Effector memory CD8-positive, alpha-beta T cell (primary cell): ENCODE measurements around the gene TRAK1.
"Not testable (repeated sequence)": the region's sequence is repeated elsewhere in the genome, so short reads cannot be mapped to it uniquely, and the experiment has no call there.

ENCODE experiments used
- ATAC-seq: fragments of 150-1000 bp; cut with Tn5 transposase; replicated peaks from 2 replicates; pipeline ENCODE4 v1.10.0; 2021; ENCODE audit warnings: mild to moderate bottlenecking, moderate library complexity
- DNase-seq, 3 experiments: peaks; one replicate each; pipeline ENCODE4 v3.0.0; 2021
- H3K27ac Mint-ChIP-seq, 2 donors: one replicate each; pipeline ENCODE4 v1.8.0; 2022; ENCODE audit warnings: mild to moderate bottlenecking in 2 of 2, mixed read lengths in 2 of 2, moderate library complexity in 2 of 2
- H3K27me3 Mint-ChIP-seq, 2 donors: one replicate each; pipeline ENCODE4 v1.8.0; 2022; ENCODE audit warnings: mixed read lengths in 2 of 2
- H3K36me3 Mint-ChIP-seq: one replicate; pipeline ENCODE4 v1.8.0; 2022; ENCODE audit warnings: mild to moderate bottlenecking, moderate library complexity, mixed read lengths; ENCODE audit not compliant: insufficient read depth
- H3K4me1 Mint-ChIP-seq, 2 donors: one replicate each; pipeline ENCODE4 v1.8.0; 2022; ENCODE audit warnings: low read depth in 2 of 2, mixed read lengths in 2 of 2
- H3K4me3 Mint-ChIP-seq, 2 donors: one replicate each; pipeline ENCODE4 v1.8.0; 2022; ENCODE audit warnings: mild to moderate bottlenecking in 2 of 2, mixed read lengths in 2 of 2, moderate library complexity in 2 of 2
- H3K9me3 Mint-ChIP-seq, 2 donors: one replicate each; pipeline ENCODE4 v1.8.0; 2022; ENCODE audit warnings: mixed read lengths in 2 of 2

TRAK1 gene

GRCh38 chr3:42095540-42095939 lies 4.4 kb downstream of the TRAK1 start:
- Mint-ChIP-seq H3K9me3 (no peaks in the 10 kb centered on the region), H3K4me3 (no peak overlapping the region), H3K27ac (no peak overlapping the region), H3K27me3 (no peaks in the 10 kb centered on the region), H3K36me3 (peaks cover 9% of the 10 kb centered on the region), H3K4me1 (peaks cover 20 to 24% of the 10 kb centered on the region in 2 donors)
- ATAC-seq (no peak), DNase-seq (no peak)

- ATAC-seq (no peak), DNase-seq (no peak)
- Mint-ChIP-seq H3K4me1 (peaks cover 8 to 12% of the 10 kb centered on the region in 2 donors), H3K27ac (no peak overlapping the region), H3K27me3 (no peaks in the 10 kb centered on the region), H3K4me3 (no peak overlapping the region), H3K36me3 (peaks cover 4% of the 10 kb centered on the region), H3K9me3 (no peaks in the 10 kb centered on the region)
Observed at GRCh38 chr3:42096796-42097565, 5.8 kb downstream of the TRAK1 start.

- peak overlapping the region; percentile 0 to 61 for H3K27ac Mint-ChIP-seq
- no peaks in the 10 kb centered on the region for H3K9me3 Mint-ChIP-seq
- no peaks in the 10 kb centered on the region for H3K27me3 Mint-ChIP-seq
- no peak for ATAC-seq
- H3K4me1 Mint-ChIP-seq = peaks cover 4 to 6% of the 10 kb centered on the region in 2 donors
- DNase-seq = no peak
- peaks cover 3% of the 10 kb centered on the region for H3K36me3 Mint-ChIP-seq
- no peak overlapping the region for H3K4me3 Mint-ChIP-seq
Observed at GRCh38 chr3:42097566-42097946, 6.4 kb downstream of the TRAK1 start.

- ATAC-seq (no peak), DNase-seq (no peak)
- Mint-ChIP-seq H3K27ac (peak overlapping the region; percentile 0 to 61), H3K27me3 (no peaks in the 10 kb centered on the region), H3K4me1 (peaks cover 4 to 6% of the 10 kb centered on the region in 2 donors), H3K36me3 (peaks cover 3% of the 10 kb centered on the region), H3K9me3 (no peaks in the 10 kb centered on the region), H3K4me3 (no peak overlapping the region)
Observed at GRCh38 chr3:42098171-42098570, 7.0 kb downstream of the TRAK1 start.

- Mint-ChIP-seq H3K9me3 (no peaks in the 10 kb centered on the region), H3K27me3 (no peaks in the 10 kb centered on the region), H3K4me3 (no peak overlapping the region), H3K4me1 (peaks cover 4 to 6% of the 10 kb centered on the region in 2 donors), H3K27ac (peak overlapping the region in 1 of 2 donors; percentile 0), H3K36me3 (no peaks in the 10 kb centered on the region)
- no peak for DNase-seq
- ATAC-seq = no peak
Observed at GRCh38 chr3:42099020-42099765, 8.0 kb downstream of the TRAK1 start.

- Mint-ChIP-seq H3K36me3 (no peaks in the 10 kb centered on the region), H3K27me3 (no peaks in the 10 kb centered on the region), H3K27ac (no peak overlapping the region), H3K4me1 (peaks cover 4 to 11% of the 10 kb centered on the region in 2 donors), H3K9me3 (no peaks in the 10 kb centered on the region), H3K4me3 (no peak overlapping the region)
- no peak for DNase-seq
- ATAC-seq = no peak
Observed at GRCh38 chr3:42101048-42101447, 9.9 kb downstream of the TRAK1 start.

- H3K4me1 Mint-ChIP-seq = peaks cover 4 to 11% of the 10 kb centered on the region in 2 donors
- no peak overlapping the region for H3K4me3 Mint-ChIP-seq
- no peaks in the 10 kb centered on the region for H3K9me3 Mint-ChIP-seq
- H3K27ac Mint-ChIP-seq = no peak overlapping the region
- ATAC-seq (no peak), DNase-seq (no peak)
- no peaks in the 10 kb centered on the region for H3K36me3 Mint-ChIP-seq
- no peaks in the 10 kb centered on the region for H3K27me3 Mint-ChIP-seq
Observed at GRCh38 chr3:42101481-42101880, 10.3 kb downstream of the TRAK1 start.

GRCh38 chr3:42102571-42102970 lies 11.4 kb downstream of the TRAK1 start:
- Mint-ChIP-seq H3K36me3 (no peaks in the 10 kb centered on the region), H3K4me3 (no peak overlapping the region), H3K9me3 (no peaks in the 10 kb centered on the region), H3K27ac (no peak overlapping the region), H3K27me3 (no peaks in the 10 kb centered on the region), H3K4me1 (peaks cover 4 to 11% of the 10 kb centered on the region in 2 donors)
- DNase-seq (no peak), ATAC-seq (no peak)

- not testable (repeated sequence) for DNase-seq, H3K27me3 Mint-ChIP-seq, H3K9me3 Mint-ChIP-seq, H3K27ac Mint-ChIP-seq, H3K4me1 Mint-ChIP-seq, H3K36me3 Mint-ChIP-seq, ATAC-seq, H3K4me3 Mint-ChIP-seq
Observed at GRCh38 chr3:42103921-42104665, 12.9 kb downstream of the TRAK1 start.

GRCh38 chr3:42105994-42106393 lies 14.8 kb downstream of the TRAK1 start:
- not testable (repeated sequence) for DNase-seq, H3K27ac Mint-ChIP-seq, H3K36me3 Mint-ChIP-seq, H3K27me3 Mint-ChIP-seq, H3K4me3 Mint-ChIP-seq, H3K9me3 Mint-ChIP-seq, H3K4me1 Mint-ChIP-seq, ATAC-seq

- DNase-seq (no peak), ATAC-seq (no peak)
- Mint-ChIP-seq H3K36me3 (no peaks in the 10 kb centered on the region), H3K27ac (no peak overlapping the region), H3K4me1 (peaks cover 0 to 8% of the 10 kb centered on the region in 2 donors), H3K4me3 (no peak overlapping the region), H3K9me3 (no peaks in the 10 kb centered on the region), H3K27me3 (no peaks in the 10 kb centered on the region)
Observed at GRCh38 chr3:42106646-42107045, 15.5 kb downstream of the TRAK1 start.

- ATAC-seq (no peak), DNase-seq (no peak)
- Mint-ChIP-seq H3K27me3 (no peaks in the 10 kb centered on the region), H3K36me3 (no peaks in the 10 kb centered on the region), H3K9me3 (no peaks in the 10 kb centered on the region), H3K4me1 (peaks cover 3 to 4% of the 10 kb centered on the region in 2 donors), H3K4me3 (no peak overlapping the region), H3K27ac (no peak overlapping the region)
Observed at GRCh38 chr3:42110631-42111030, 19.5 kb downstream of the TRAK1 start.

- H3K36me3 Mint-ChIP-seq = peaks cover 2% of the 10 kb centered on the region
- DNase-seq (no peak), ATAC-seq (no peak)
- H3K4me3 Mint-ChIP-seq = no peak overlapping the region
- no peaks in the 10 kb centered on the region for H3K9me3 Mint-ChIP-seq
- no peaks in the 10 kb centered on the region for H3K27me3 Mint-ChIP-seq
- peaks cover 9 to 20% of the 10 kb centered on the region in 2 donors for H3K4me1 Mint-ChIP-seq
- H3K27ac Mint-ChIP-seq = no peak overlapping the region
Observed at GRCh38 chr3:42114130-42114725, 23.1 kb downstream of the TRAK1 start.
